Spleen (tissue), 7 donors: Measurements from ENCODE around the gene PLB1.

Experiments
- CTCF ChIP-seq, 11 experiments: fragments of 200-600 bp in 7 of 11; fragments of 450-650 bp in 4 of 11; sonication (generic) in 4 of 11; IDR thresholded peaks in 8 of 11; conservative IDR thresholded peaks in 3 of 11; 1 replicate in 7 of 11; 2 replicates in 4 of 11; pipeline versions ENCODE4 v1.4.0 to v1.8.0; 2016 to 2021; ENCODE audit warnings: antibody characterized with exemption in 11 of 11, inconsistent platforms in 4 of 11, mild to moderate bottlenecking in 1 of 11
- POLR2A ChIP-seq, 3 donors: fragments of 450-650 bp; IDR thresholded peaks; one replicate each; pipeline ENCODE4 v1.5.1; 2017; ENCODE audit warnings: antibody characterized with exemption in 3 of 3, mild to moderate bottlenecking in 1 of 3
- donor health status: DM: no; HTN: no; CAD: no; lungs with moderate emphysema.
- donor health status: DM: no; HTN: no; CAD: no.
- donor health status: DM: no; HTN: no; CAD: no.

GRCh38 chr2:28543316-28544035 lies 47.6 kb downstream of the PLB1 start:
- TF ChIP-seq POLR2A (IDR thresholded peaks at IDR 0.05) (no peak), CTCF (IDR thresholded peaks at IDR 0.05 in 8 of 11, conservative IDR thresholded peaks at IDR 0.05 in 3 of 11) (no peak)
